ENCODE data around the gene ZNF358.

GRCh38 chr19:7550169-7550770, 34.4 kb downstream of the ZNF358 start:
- TF ChIP-seq, protein P1, sequence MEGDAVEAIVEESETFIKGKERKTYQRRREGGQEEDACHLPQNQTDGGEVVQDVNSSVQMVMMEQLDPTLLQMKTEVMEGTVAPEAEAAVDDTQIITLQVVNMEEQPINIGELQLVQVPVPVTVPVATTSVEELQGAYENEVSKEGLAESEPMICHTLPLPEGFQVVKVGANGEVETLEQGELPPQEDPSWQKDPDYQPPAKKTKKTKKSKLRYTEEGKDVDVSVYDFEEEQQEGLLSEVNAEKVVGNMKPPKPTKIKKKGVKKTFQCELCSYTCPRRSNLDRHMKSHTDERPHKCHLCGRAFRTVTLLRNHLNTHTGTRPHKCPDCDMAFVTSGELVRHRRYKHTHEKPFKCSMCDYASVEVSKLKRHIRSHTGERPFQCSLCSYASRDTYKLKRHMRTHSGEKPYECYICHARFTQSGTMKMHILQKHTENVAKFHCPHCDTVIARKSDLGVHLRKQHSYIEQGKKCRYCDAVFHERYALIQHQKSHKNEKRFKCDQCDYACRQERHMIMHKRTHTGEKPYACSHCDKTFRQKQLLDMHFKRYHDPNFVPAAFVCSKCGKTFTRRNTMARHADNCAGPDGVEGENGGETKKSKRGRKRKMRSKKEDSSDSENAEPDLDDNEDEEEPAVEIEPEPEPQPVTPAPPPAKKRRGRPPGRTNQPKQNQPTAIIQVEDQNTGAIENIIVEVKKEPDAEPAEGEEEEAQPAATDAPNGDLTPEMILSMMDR (IDR thresholded peaks at IDR 0.05) = no peak
- TF ChIP-seq POLR2A (IDR thresholded peaks at IDR 0.05) = no peak

All from right lobe of liver (tissue), 4 donors.